GM21515 (cell line): ENCODE results near the gene RNF39.

Source experiments
- ATAC-seq: cut with Tn5 transposase; IDR thresholded peaks from one replicate; pipeline ENCODE4 v1.9.1; 2021; ENCODE audit not compliant: unreplicated experiment

The RNF39 gene

DNA sequence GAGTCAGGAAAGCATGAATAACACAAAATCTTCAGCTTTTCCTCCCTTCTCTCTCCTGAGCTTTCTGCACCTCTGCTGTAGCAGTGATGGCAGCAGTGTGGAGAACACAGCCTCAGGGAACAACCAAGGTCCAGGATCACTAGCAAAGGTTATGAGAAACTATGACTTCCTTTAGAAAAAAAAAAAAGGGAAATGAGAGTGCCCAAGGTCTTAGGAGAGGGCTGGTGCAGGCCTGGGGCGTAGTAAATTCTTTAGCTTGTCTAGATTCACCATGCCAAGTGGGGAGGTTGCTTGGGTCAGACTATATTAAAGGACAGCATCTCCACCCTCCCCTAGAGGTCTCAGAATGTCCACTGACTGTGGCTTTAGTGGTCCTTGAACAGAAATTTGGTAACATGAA, 54.9 kb downstream of the RNF39 start:
- ATAC-seq, result no peak
